Measurements from ENCODE around the gene ESPNL. TPM values are rescaled to one million over a fixed set of nuclear protein-coding genes. Genes with fewer than 3 reads are reported as not detected.
"Not testable (repeated sequence)": the region's sequence is repeated elsewhere in the genome, so short reads cannot be mapped to it uniquely, and the experiment has no call there.

Gene ESPNL
- polyA plus RNA-seq (2013, experiment 1 of 2), result 0.41 TPM
- 0.25 TPM for polyA plus RNA-seq (2013, experiment 2 of 2)

GRCh38 chr2:238100049-238100820 lies at the start of gene ESPNL:
Gene ESPNL, plus strand, starts transcription at chr2:238100340. Its CDS starts 80 bp downstream, at chr2:238100420.
- peaks cover 4% of the 10 kb centered on the region for H3K36me3 ChIP-seq (ENCODE audit: control insufficient read depth, insufficient read depth, low read length)
- no peak within 1 kb of the TSS for H3K4me3 ChIP-seq (ENCODE audit: extremely low read depth, insufficient read depth, low read length, poor library complexity, severe bottlenecking)
- H3K9me3 ChIP-seq (ENCODE audit: control insufficient read depth, low read length), result no peaks in the 10 kb centered on the region
- no peak within 1 kb of the TSS for H3K27ac ChIP-seq (ENCODE audit: low read depth, low read length, severe bottlenecking)
- H3K4me1 ChIP-seq (ENCODE audit: control insufficient read depth, insufficient read depth, low read length, poor library complexity, severe bottlenecking), result no peaks in the 10 kb centered on the region
- 94 to 96% methylated on average over 33 of the region's 38 CpGs for WGBS, 2 experiments (ENCODE audit: insufficient coverage in 2 of 2)

- H3K4me1 ChIP-seq (ENCODE audit: control insufficient read depth, insufficient read depth, low read length, poor library complexity, severe bottlenecking), result no peaks in the 10 kb centered on the region
- no peaks in the 10 kb centered on the region for H3K36me3 ChIP-seq (ENCODE audit: control insufficient read depth, insufficient read depth, low read length)
- WGBS, 2 experiments (ENCODE audit: insufficient coverage in 2 of 2), result 100% methylated on average over 1 of the region's 2 CpGs; no CpG with 5 or more reads in 1 of the 2 experiments
- H3K4me3 ChIP-seq (ENCODE audit: extremely low read depth, insufficient read depth, low read length, poor library complexity, severe bottlenecking), result no peak overlapping the region
- H3K9me3 ChIP-seq (ENCODE audit: control insufficient read depth, low read length), result peaks cover 3% of the 10 kb centered on the region
- no peak overlapping the region for H3K27ac ChIP-seq (ENCODE audit: low read depth, low read length, severe bottlenecking)
These were observed 46.9 kb upstream of the ESPNL start for GRCh38 chr2:238053191-238053776.

- Histone ChIP-seq H3K27ac (ENCODE audit: low read depth, low read length, severe bottlenecking) (no peak overlapping the region), H3K4me1 (ENCODE audit: control insufficient read depth, insufficient read depth, low read length, poor library complexity, severe bottlenecking) (no peaks in the 10 kb centered on the region), H3K36me3 (ENCODE audit: control insufficient read depth, insufficient read depth, low read length) (no peaks in the 10 kb centered on the region), H3K9me3 (ENCODE audit: control insufficient read depth, low read length) (no peaks in the 10 kb centered on the region), H3K4me3 (ENCODE audit: extremely low read depth, insufficient read depth, low read length, poor library complexity, severe bottlenecking) (no peak overlapping the region)
- WGBS, 2 experiments (ENCODE audit: insufficient coverage in 2 of 2), result 100% methylated on average over 1 of the region's 3 CpGs
These were observed 44.3 kb upstream of the ESPNL start for GRCh38 chr2:238055841-238056240.

- not testable (repeated sequence) for H3K4me3 ChIP-seq (ENCODE audit: extremely low read depth, insufficient read depth, low read length, poor library complexity, severe bottlenecking); H3K36me3 ChIP-seq (ENCODE audit: control insufficient read depth, insufficient read depth, low read length); H3K9me3 ChIP-seq (ENCODE audit: control insufficient read depth, low read length); H3K27ac ChIP-seq (ENCODE audit: low read depth, low read length, severe bottlenecking); H3K4me1 ChIP-seq (ENCODE audit: control insufficient read depth, insufficient read depth, low read length, poor library complexity, severe bottlenecking)
- WGBS, 2 experiments (ENCODE audit: insufficient coverage in 2 of 2), result 97% methylated on average over 20 to 43 of the region's 44 CpGs
These were observed 42.2 kb upstream of the ESPNL start for GRCh38 chr2:238057696-238058575.

- H3K4me1 ChIP-seq (ENCODE audit: control insufficient read depth, insufficient read depth, low read length, poor library complexity, severe bottlenecking), result no peaks in the 10 kb centered on the region
- H3K36me3 ChIP-seq (ENCODE audit: control insufficient read depth, insufficient read depth, low read length), result peaks cover 5% of the 10 kb centered on the region
- H3K9me3 ChIP-seq (ENCODE audit: control insufficient read depth, low read length), result no peaks in the 10 kb centered on the region
- no peak overlapping the region for H3K27ac ChIP-seq (ENCODE audit: low read depth, low read length, severe bottlenecking)
- WGBS, 2 experiments (ENCODE audit: insufficient coverage in 2 of 2), result 92 to 100% methylated on average over 2 to 3 of the region's 3 CpGs
- H3K4me3 ChIP-seq (ENCODE audit: extremely low read depth, insufficient read depth, low read length, poor library complexity, severe bottlenecking), result peak overlapping the region; percentile 70
These were observed 40.6 kb upstream of the ESPNL start for GRCh38 chr2:238059505-238059904.

- WGBS, 2 experiments (ENCODE audit: insufficient coverage in 2 of 2), result 2 to 3% methylated on average over 18 of the region's 18 CpGs
- Histone ChIP-seq H3K4me3 (ENCODE audit: extremely low read depth, insufficient read depth, low read length, poor library complexity, severe bottlenecking) (peak overlapping the region; percentile 70), H3K36me3 (ENCODE audit: control insufficient read depth, insufficient read depth, low read length) (peaks cover 8% of the 10 kb centered on the region), H3K27ac (ENCODE audit: low read depth, low read length, severe bottlenecking) (peak overlapping the region; percentile 51), H3K9me3 (ENCODE audit: control insufficient read depth, low read length) (no peaks in the 10 kb centered on the region), H3K4me1 (ENCODE audit: control insufficient read depth, insufficient read depth, low read length, poor library complexity, severe bottlenecking) (no peaks in the 10 kb centered on the region)
These were observed 40.0 kb upstream of the ESPNL start for GRCh38 chr2:238060096-238060541.

- WGBS, 2 experiments (ENCODE audit: insufficient coverage in 2 of 2), result 0% methylated on average over 67 to 86 of the region's 98 CpGs
- peak within 1 kb of the TSS; percentile 51 for H3K27ac ChIP-seq (ENCODE audit: low read depth, low read length, severe bottlenecking)
- peaks cover 14% of the 10 kb centered on the region for H3K36me3 ChIP-seq (ENCODE audit: control insufficient read depth, insufficient read depth, low read length)
- H3K9me3 ChIP-seq (ENCODE audit: control insufficient read depth, low read length), result no peaks in the 10 kb centered on the region
- H3K4me3 ChIP-seq (ENCODE audit: extremely low read depth, insufficient read depth, low read length, poor library complexity, severe bottlenecking), result peak within 1 kb of the TSS; percentile 70
- H3K4me1 ChIP-seq (ENCODE audit: control insufficient read depth, insufficient read depth, low read length, poor library complexity, severe bottlenecking), result no peaks in the 10 kb centered on the region
These were observed 39.4 kb upstream of the ESPNL start, which contains the start of gene SCLY for GRCh38 chr2:238060542-238061314. Gene SCLY, plus strand, starts transcription at chr2:238061001. Its CDS starts 54 bp downstream, at chr2:238061055.

GRCh38 chr2:238061315-238062202 lies 38.6 kb upstream of the ESPNL start:
- H3K27ac ChIP-seq (ENCODE audit: low read depth, low read length, severe bottlenecking), result peak overlapping the region; percentile 49
- H3K36me3 ChIP-seq (ENCODE audit: control insufficient read depth, insufficient read depth, low read length), result peaks cover 22% of the 10 kb centered on the region
- no peaks in the 10 kb centered on the region for H3K4me1 ChIP-seq (ENCODE audit: control insufficient read depth, insufficient read depth, low read length, poor library complexity, severe bottlenecking)
- 1 to 3% methylated on average over 18 to 24 of the region's 29 CpGs for WGBS, 2 experiments (ENCODE audit: insufficient coverage in 2 of 2)
- H3K9me3 ChIP-seq (ENCODE audit: control insufficient read depth, low read length), result no peaks in the 10 kb centered on the region
- H3K4me3 ChIP-seq (ENCODE audit: extremely low read depth, insufficient read depth, low read length, poor library complexity, severe bottlenecking), result peak overlapping the region; percentile 70

- 93 to 94% methylated on average over 5 to 7 of the region's 8 CpGs for WGBS, 2 experiments (ENCODE audit: insufficient coverage in 2 of 2)
- H3K9me3 ChIP-seq (ENCODE audit: control insufficient read depth, low read length), result no peaks in the 10 kb centered on the region
- H3K4me3 ChIP-seq (ENCODE audit: extremely low read depth, insufficient read depth, low read length, poor library complexity, severe bottlenecking), result no peak overlapping the region
- H3K36me3 ChIP-seq (ENCODE audit: control insufficient read depth, insufficient read depth, low read length), result peaks cover 37% of the 10 kb centered on the region
- H3K4me1 ChIP-seq (ENCODE audit: control insufficient read depth, insufficient read depth, low read length, poor library complexity, severe bottlenecking), result no peaks in the 10 kb centered on the region
- H3K27ac ChIP-seq (ENCODE audit: low read depth, low read length, severe bottlenecking), result no peak overlapping the region
These were observed 36.5 kb upstream of the ESPNL start for GRCh38 chr2:238063414-238064189.
